GM12892 (cell line): Measurements from ENCODE around the gene LIM2.
"Not testable (repeated sequence)": the region's sequence is repeated elsewhere in the genome, so short reads cannot be mapped to it uniquely, and the experiment has no call there.

Source experiments
- DNase-seq: peaks from one replicate; pipeline ENCODE4 v3.0.0; 2011; ENCODE audit not compliant: insufficient read length
- FAIRE-seq: peaks from 2 replicates; lab custom pipeline; 2011; peaks lifted over from hg19 to GRCh38; lab: Jason Lieb, UNC
- POLR2A ChIP-seq: IDR thresholded peaks from 2 replicates; pipeline ENCODE4 v1.6.1; 2011; ENCODE audit warnings: low read depth, low read length, control low read depth
- POLR2AphosphoS5 ChIP-seq: IDR thresholded peaks from 2 replicates; pipeline ENCODE4 v1.6.1; 2011; ENCODE audit warnings: low read depth, low read length, control low read depth
- TAF1 ChIP-seq: IDR thresholded peaks from 2 replicates; pipeline ENCODE4 v1.6.1; 2011; ENCODE audit warnings: low read depth, mild to moderate bottlenecking, control low read depth, low read length, borderline replicate concordance

Gene LIM2

GRCh38 chr19:51415187-51415586 lies 27.4 kb upstream of the LIM2 start:
- FAIRE-seq (no peak), DNase-seq (no peak)
- no peak for TF ChIP-seq POLR2A
- no peak for TF ChIP-seq POLR2AphosphoS5
- no peak for TF ChIP-seq TAF1

DNA sequence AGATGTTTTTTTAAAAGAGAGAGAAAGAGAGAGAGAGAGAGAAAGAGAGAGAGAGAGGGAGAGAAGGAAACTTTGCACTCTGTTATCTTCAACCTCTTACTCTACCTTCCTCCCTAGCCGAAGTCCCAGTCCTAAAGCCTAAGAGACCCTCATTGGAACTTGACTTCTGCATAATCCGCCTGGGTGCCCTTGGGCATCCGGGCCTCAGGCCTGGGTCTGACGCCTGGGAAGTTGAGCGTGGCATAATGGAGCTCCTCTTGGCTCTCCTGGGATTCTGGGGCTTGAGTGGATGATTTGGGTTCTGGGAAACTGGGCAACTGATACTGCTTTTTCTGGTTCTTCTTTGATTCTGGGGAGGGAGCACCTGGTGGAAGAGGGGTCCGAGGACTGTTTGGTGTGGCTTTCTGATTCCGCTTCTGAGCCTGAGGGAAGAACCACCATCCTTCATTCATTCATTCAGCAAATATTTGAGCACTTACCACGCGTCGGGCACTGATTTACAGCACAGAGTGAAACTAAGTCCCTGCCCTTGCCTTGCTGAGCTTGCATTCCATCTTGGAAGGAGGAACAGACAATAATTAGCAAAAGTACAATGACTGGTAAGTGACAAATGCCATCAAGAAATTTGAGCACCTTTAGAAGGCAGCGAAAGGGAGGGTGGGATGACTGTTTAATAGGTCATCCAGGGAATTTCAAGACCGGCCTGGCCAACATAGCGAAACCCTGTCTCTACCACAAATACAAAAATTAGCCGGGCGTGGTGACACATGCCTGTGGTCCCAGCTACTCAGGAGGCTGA lies 23.4 kb upstream of the LIM2 start:
- DNase-seq = no peak
- TF ChIP-seq POLR2A = no peak
- no peak for TF ChIP-seq POLR2AphosphoS5
- no peak for TF ChIP-seq TAF1
- no peak for FAIRE-seq

DNA sequence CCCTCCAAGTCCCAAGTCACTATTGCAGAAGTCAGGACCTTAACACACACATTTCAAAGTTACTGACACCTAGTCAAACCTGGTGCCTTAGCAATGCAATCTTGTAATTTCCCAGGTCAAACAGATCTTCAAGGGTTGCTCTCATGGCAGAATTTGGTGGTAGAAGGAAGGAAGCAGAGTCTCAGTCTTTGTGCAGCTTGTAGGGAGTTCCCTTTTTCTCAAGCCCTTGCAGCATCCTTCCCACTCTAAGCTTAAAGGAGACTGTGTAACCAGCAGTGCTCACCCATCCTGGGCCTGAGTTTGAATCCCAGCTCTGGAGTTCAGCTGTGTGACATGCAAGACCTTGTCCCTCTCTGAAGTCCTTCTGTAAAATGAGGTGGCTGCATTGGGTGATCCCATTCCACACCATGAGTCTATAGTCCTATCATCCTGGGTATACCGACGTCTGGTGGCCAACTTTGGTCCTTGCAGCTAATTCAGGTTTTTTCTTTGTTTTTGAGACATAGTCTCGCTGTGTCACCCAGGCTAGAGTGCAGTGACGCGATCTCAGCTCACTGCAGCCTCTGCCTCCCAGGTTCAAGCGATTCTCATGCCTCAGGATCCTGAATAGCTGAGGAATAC lies 19.8 kb upstream of the LIM2 start:
- TF ChIP-seq POLR2A = no peak
- no peak for TF ChIP-seq POLR2AphosphoS5
- TF ChIP-seq TAF1 = no peak
- DNase-seq (no peak), FAIRE-seq (no peak)

DNA sequence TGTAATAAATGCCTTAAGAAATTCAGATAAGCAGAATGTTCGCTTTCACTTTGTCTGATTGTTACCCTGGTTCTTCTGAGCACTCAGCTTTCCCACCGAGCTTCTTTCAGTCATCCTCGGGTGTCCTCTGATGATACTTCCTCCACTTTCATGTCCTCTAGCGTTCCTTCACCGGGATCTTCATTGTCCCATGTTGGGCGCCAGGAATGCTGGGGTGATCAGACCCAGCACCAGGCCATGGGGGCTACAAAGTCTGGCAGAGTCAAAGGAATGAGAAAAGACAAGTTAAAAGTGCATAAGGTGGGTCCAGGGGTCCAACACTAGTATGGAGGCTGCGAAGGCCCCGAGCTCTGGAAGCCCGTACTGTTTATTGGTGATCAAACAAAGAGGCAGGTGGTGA lies 14.3 kb upstream of the LIM2 start:
- DNase-seq = no peak
- TF ChIP-seq POLR2A (no peak), TAF1 (no peak), POLR2AphosphoS5 (no peak)
- no peak for FAIRE-seq

DNA sequence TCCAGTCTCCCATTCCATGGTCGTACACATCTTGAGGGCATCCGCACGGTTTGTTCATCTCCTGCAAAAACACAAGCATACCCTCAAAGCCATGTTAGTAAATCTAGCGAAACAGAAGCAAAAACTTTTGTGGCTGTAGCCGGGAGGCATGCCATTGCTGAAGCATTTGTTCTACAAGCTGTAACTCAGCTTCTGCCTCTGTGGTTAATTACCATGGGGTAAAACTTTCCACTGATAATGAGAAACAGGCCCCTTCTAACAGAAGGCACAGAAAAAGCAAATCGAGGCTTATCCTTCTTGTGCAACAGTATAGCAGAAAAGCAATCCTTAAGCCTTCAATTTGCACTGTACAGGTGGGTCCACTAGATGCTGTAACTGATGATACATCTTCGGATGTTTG lies 12.2 kb upstream of the LIM2 start:
- not testable (repeated sequence) for DNase-seq, FAIRE-seq

GRCh38 chr19:51399231-51399630 lies 11.5 kb upstream of the LIM2 start:
- TF ChIP-seq TAF1 = no peak
- TF ChIP-seq POLR2AphosphoS5 = no peak
- TF ChIP-seq POLR2A = no peak
- DNase-seq (no peak), FAIRE-seq (no peak)

- TF ChIP-seq POLR2AphosphoS5 (no peak), TAF1 (no peak), POLR2A (no peak)
- DNase-seq = no peak
- FAIRE-seq = peak; percentile 65
These were observed 10.4 kb upstream of the LIM2 start for GRCh38 chr19:51398096-51398704.

DNA sequence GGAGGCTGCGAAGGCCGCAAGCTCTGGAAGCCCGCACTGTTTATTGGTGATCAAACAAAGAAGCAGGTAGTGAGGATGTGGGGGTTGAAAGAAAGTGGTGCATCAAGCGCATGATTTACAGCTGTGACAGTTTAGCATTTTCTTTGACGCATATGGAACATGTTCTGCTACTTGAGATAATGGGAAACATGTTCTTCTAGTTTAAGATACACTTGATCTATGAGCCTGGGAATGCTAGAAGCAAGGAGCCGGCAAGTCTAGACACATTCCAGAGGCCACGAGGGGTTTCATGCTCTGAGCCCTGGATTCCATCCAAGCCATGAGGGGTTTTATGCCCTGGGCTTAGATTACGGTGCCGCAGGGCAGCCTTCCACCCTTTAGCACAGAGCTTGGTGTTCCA lies 9.7 kb upstream of the LIM2 start:
- DNase-seq, FAIRE-seq: not testable (repeated sequence)

DNA sequence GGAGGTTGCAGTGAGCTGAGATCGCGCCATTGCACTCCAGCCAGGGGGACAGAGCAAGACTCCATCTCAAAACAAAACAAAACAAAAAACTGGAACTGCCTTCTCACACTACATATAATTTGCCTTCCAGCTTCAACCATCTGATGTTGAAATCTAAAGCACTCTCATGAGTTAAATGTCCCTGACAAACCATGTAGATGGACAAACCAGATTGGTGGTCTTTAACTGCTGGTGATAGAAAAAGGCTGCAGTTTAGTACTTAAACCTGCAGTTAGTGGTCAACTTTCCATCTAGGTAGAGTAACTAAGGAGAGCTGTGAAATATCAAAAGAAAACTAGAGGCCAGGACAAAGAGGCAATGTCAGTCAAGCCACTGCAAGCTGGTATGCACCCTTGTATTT lies 8.4 kb upstream of the LIM2 start:
- DNase-seq (no peak), FAIRE-seq (no peak)
- TF ChIP-seq TAF1 = no peak
- TF ChIP-seq POLR2AphosphoS5 = no peak
- no peak for TF ChIP-seq POLR2A

GRCh38 chr19:51394050-51394836 lies 6.5 kb upstream of the LIM2 start:
- FAIRE-seq (peak; percentile 98), DNase-seq (peak; percentile 84)
- TF ChIP-seq TAF1 (peak; percentile 27; the same call in 1 of the 2 replicates), POLR2AphosphoS5 (peak; percentile 51; the same call in 1 of the 2 replicates), POLR2A (peak; percentile 75)

DNA sequence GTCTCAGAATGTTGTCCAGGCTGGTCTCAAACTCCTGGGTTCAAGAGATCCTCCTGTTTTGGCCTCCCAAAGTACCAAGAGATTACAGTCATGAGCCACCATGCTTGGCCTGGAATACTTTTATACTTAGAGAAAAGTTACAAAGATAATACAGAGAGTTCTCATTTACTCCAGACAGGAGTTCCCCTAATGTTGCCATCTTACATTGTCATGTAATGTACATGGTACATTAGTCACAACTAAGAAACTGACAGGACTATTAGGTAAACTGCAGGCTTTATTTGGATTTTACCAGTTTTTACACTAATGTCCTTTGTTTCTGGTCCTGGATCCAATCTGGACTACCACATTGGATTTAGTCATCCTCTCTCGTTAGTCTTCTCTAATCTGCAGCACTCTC lies 4.9 kb upstream of the LIM2 start:
- TF ChIP-seq TAF1 = no peak
- TF ChIP-seq POLR2AphosphoS5 = no peak
- TF ChIP-seq POLR2A = no peak
- FAIRE-seq = no peak
- no peak for DNase-seq

GRCh38 chr19:51391073-51391611 lies 3.4 kb upstream of the LIM2 start:
- DNase-seq (no peak), FAIRE-seq (no peak)
- TF ChIP-seq POLR2A (no peak), POLR2AphosphoS5 (no peak), TAF1 (no peak)
